ENCODE data around the gene SLC39A6. TPM values are rescaled to one million over a fixed set of nuclear protein-coding genes. Genes with fewer than 3 reads are reported as not detected.

SLC39A6 gene
- total RNA-seq, 1 experiment from 2014 or later, result 33.9 TPM

DNA sequence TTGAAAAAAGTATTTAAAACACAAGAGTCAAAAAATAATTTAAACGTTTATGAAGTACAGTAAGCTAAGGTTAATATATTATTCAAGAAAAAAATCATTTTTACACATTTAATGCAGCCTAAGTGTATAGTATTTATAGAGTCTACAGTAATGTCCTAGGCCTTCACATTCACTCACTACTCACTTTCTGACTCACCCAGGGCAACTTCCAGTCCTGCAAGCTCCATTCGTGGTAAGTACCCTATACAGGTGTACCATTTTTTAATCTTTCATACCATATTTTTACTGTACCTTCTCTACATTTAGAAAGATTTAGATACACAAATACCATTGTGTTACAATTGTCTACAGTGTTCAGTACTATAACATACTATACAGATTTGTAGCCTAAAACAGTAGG lies 40.9 kb downstream of the SLC39A6 start:
- Histone ChIP-seq H3K79me1 (ENCODE audit: insufficient read depth, low read depth, low read length, poor library complexity, severe bottlenecking) (no peaks in the 10 kb centered on the region), H3K79me2 (ENCODE audit: insufficient read depth, low read length) (no peaks in the 10 kb centered on the region), H3T11ph (ENCODE audit: low read length) (no peak overlapping the region), H3K18ac (ENCODE audit: insufficient read length, low read depth, low read length) (no peak overlapping the region), H3K4ac (ENCODE audit: low read depth, low read length) (no peak overlapping the region), H3K14ac (ENCODE audit: insufficient read depth, low read length) (no peak overlapping the region), H3K56ac (ENCODE audit: insufficient read length, low read depth, low read length) (no peak overlapping the region), H2BK15ac (ENCODE audit: low read depth, low read length) (no peak overlapping the region), H4K5ac (ENCODE audit: insufficient read length, low read depth, low read length) (no peak overlapping the region), H2BK12ac (ENCODE audit: insufficient read length, low read depth, low read length) (no peak overlapping the region), H2BK20ac (ENCODE audit: low read depth, low read length, poor library complexity, severe bottlenecking) (no peak overlapping the region), H3K9ac (ENCODE audit: extremely low read depth, insufficient read length, low read length) (no peak overlapping the region), H2BK5ac (ENCODE audit: insufficient read length, low read length) (no peak overlapping the region), H3K23ac (ENCODE audit: insufficient read length, low read depth, low read length) (no peak overlapping the region), H2AFZ (ENCODE audit: low read length) (no peak overlapping the region), H3K4me1 (ENCODE audit: insufficient read depth, low read length) (no peaks in the 10 kb centered on the region), H3K27ac (ENCODE audit: insufficient read length, low read depth, low read length) (no peak overlapping the region), H4K8ac (replicated peaks; ENCODE audit: insufficient read length, low read depth, low read length) (no peak overlapping the region), H3K27me3 (ENCODE audit: insufficient read depth, low read length) (no peaks in the 10 kb centered on the region), H4K20me1 (ENCODE audit: control insufficient read depth, insufficient read depth, insufficient read length) (no peaks in the 10 kb centered on the region), H3K4me2 (ENCODE audit: insufficient read depth, insufficient read length, low read length) (no peak overlapping the region), H3K23me2 (ENCODE audit: insufficient read length, low read depth, low read length, poor library complexity, severe bottlenecking) (no peaks in the 10 kb centered on the region), H2AK5ac (ENCODE audit: insufficient read length, low read length) (no peak overlapping the region), H3K9me3 (ENCODE audit: control insufficient read depth, low read depth, low read length) (no peaks in the 10 kb centered on the region), H2BK120ac (ENCODE audit: low read depth, low read length, poor library complexity, severe bottlenecking) (no peak overlapping the region), H4K91ac (ENCODE audit: insufficient read length, low read depth, low read length) (no peak overlapping the region)
- TF ChIP-seq, protein P1, sequence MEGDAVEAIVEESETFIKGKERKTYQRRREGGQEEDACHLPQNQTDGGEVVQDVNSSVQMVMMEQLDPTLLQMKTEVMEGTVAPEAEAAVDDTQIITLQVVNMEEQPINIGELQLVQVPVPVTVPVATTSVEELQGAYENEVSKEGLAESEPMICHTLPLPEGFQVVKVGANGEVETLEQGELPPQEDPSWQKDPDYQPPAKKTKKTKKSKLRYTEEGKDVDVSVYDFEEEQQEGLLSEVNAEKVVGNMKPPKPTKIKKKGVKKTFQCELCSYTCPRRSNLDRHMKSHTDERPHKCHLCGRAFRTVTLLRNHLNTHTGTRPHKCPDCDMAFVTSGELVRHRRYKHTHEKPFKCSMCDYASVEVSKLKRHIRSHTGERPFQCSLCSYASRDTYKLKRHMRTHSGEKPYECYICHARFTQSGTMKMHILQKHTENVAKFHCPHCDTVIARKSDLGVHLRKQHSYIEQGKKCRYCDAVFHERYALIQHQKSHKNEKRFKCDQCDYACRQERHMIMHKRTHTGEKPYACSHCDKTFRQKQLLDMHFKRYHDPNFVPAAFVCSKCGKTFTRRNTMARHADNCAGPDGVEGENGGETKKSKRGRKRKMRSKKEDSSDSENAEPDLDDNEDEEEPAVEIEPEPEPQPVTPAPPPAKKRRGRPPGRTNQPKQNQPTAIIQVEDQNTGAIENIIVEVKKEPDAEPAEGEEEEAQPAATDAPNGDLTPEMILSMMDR (conservative IDR thresholded peaks at IDR 0.05), result no peak
- DNase-seq, result no peak
- Mint-ChIP-seq H3K4me1 (no peaks in the 10 kb centered on the region), H3K4me3 (no peak overlapping the region), H3K27me3 (ENCODE audit: low read depth) (peaks cover 4% of the 10 kb centered on the region), H3K36me3 (ENCODE audit: insufficient read depth in 1 of 3, low read depth in 3 of 3) (peaks cover 0 to 2% (median 0%) of the 10 kb centered on the region in 3 experiments; a peak in 1 of 7 replicates), H3K9me3 (no peaks in the 10 kb centered on the region; a peak in 1 of 5 replicates), H3K27ac (no peak overlapping the region)
- WGBS (ENCODE audit: extremely low coverage, insufficient read length, low lambda C conversion rate), result no CpG with 5 or more reads among the region's 2 CpGs

Data from H9 (cell line).